Measurements from ENCODE around the gene SLC36A4.
"Not testable (repeated sequence)": the region's sequence is repeated elsewhere in the genome, so short reads cannot be mapped to it uniquely, and the experiment has no call there.

Gene SLC36A4

GRCh38 chr11:93117565-93117964, 80.2 kb downstream of the SLC36A4 start:
- DNase-seq: no peak

- DNase-seq: no peak
Measured at GRCh38 chr11:93116641-93117441, 81.0 kb downstream of the SLC36A4 start.

- DNase-seq: no peak
Measured at GRCh38 chr11:93114304-93114703, 83.5 kb downstream of the SLC36A4 start.

- no peak for DNase-seq
Measured at GRCh38 chr11:93113824-93114223, 84.0 kb downstream of the SLC36A4 start.

GRCh38 chr11:93111147-93111546, 86.6 kb downstream of the SLC36A4 start:
- not testable (repeated sequence) for DNase-seq

GRCh38 chr11:93100211-93100610, 97.6 kb downstream of the SLC36A4 start:
- no peak for DNase-seq

- no peak for DNase-seq
Measured at GRCh38 chr11:93099806-93100205, 98.0 kb downstream of the SLC36A4 start.
